Breast epithelium (tissue), 3 donors: Measurements from ENCODE around the gene HES7.

ENCODE experiments used
- CTCF ChIP-seq, 3 donors: fragments of 450-650 bp; IDR thresholded peaks; one replicate each; pipeline ENCODE4 v1.5.1; 2016 to 2017; ENCODE audit warnings: antibody characterized with exemption in 3 of 3, mild to moderate bottlenecking in 3 of 3, moderate library complexity in 3 of 3
- POLR2A ChIP-seq: fragments of 450-650 bp; IDR thresholded peaks from one replicate; pipeline ENCODE4 v1.6.1; 2016; ENCODE audit warnings: antibody characterized with exemption, mild to moderate bottlenecking, moderate library complexity
- POLR2AphosphoS5 ChIP-seq, 3 donors: sonication (generic); formaldehyde crosslinking; IDR thresholded peaks; one replicate each; pipeline ENCODE4 v1.6.1; 2017; ENCODE audit warnings: antibody characterized with exemption in 3 of 3

DNA sequence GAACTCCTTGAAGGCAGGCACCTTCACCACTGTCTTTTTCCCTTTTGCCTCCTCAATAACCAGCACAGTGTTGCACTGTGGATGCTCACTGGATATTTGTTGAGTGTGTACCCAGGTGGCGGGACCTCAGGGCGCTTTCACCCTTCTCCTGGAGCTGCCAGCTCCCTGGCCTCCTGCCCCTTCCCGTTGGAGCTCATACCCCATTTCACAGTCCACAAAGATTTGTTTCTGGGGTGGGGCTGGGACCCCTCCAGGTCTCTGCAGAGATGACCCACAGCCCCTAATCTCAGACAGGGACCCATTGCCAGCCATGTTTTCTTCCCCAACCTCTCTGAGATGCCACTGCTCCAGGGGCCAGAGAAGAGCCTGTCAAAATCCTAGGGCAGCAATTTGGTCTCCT, 48.8 kb downstream of the HES7 start:
- no peak for TF ChIP-seq CTCF (IDR thresholded peaks at IDR 0.05)
- TF ChIP-seq POLR2AphosphoS5 (IDR thresholded peaks at IDR 0.05) = no peak
- no peak for TF ChIP-seq POLR2A
